Adrenal gland (tissue), 12 donors: ENCODE measurements around the gene MYO7A. TPM values are rescaled to one million over a fixed set of nuclear protein-coding genes. Genes with fewer than 3 reads are reported as not detected.

Source experiments
- DNase-seq, 7 donors: peaks; one replicate each; pipeline ENCODE4 v3.0.0-alpha.2; 2019 to 2020
- H3K27ac ChIP-seq, 5 donors: fragments of 200-600 bp; sonication (generic) in 4 of 5; 1 replicate in 3 of 5; 2 replicates in 2 of 5; pipeline versions ENCODE4 v1.5.1 to v1.8.0; 2016 to 2020; ENCODE audit warnings: mild to moderate bottlenecking in 1 of 5
- H3K27me3 ChIP-seq: fragments of 200-600 bp; 2 replicates; pipeline ENCODE4 v1.8.0; 2021
- H3K36me3 ChIP-seq, 2 donors: fragments of 200-600 bp; replicated peaks in 1 of 2; 1 replicate in 1 of 2; 2 replicates in 1 of 2; pipeline versions ENCODE4 v1.5.1 to v1.8.0; 2018 to 2022
- H3K4me1 ChIP-seq, 2 donors: fragments of 200-600 bp; replicated peaks in 1 of 2; 1 replicate in 1 of 2; 2 replicates in 1 of 2; pipeline versions ENCODE4 v1.5.1 to v1.8.0; 2018 to 2021
- H3K4me3 ChIP-seq, 4 donors: fragments of 200-600 bp; sonication (generic) in 3 of 4; one replicate each; pipeline ENCODE4 v1.5.1; 2016 to 2018
- H3K9me3 ChIP-seq, 3 donors: fragments of 200-600 bp; sonication (generic) in 1 of 3; replicated peaks in 1 of 3; 1 replicate in 2 of 3; 2 replicates in 1 of 3; pipeline versions ENCODE4 v1.5.1 to v1.8.0; 2016 to 2021
- POLR2A ChIP-seq, 2 donors: fragments of 450-650 bp; IDR thresholded peaks; one replicate each; pipeline ENCODE4 v1.6.1; 2017; ENCODE audit warnings: antibody characterized with exemption in 2 of 2, mild to moderate bottlenecking in 2 of 2, moderate library complexity in 1 of 2
- WGBS, 4 donors: extraction: QIAGEN DNeasy Blood & Tissue Kit in 2 of 4; methylation state at CpG; one replicate each; pipeline versions ENCODE4 v1.1.5 to v1.1.7; 2013 to 2017; 5-methylcytosine and 5-hydroxymethylcytosine counted together
- intact Hi-C, 2 donors: fragments of 100-400 bp; cut with DNase I; formaldehyde crosslinking; loops; one replicate each; pipeline versions ENCODE4 v1.14.1 to v1.15.0; 2022 to 2023
- polyA plus RNA-seq, 3 donors: library from polyadenylated mRNA; stranded (reverse); fragments of 200-250 nt in 2 of 3; fragments of 350-450 nt in 1 of 3; fragmentation: Illumina TruSeq in 1 of 3; extraction: RNeasy Lipid Tissue Mini Kit (QIAGEN cat#74804) in 1 of 3; gene quantifications; one replicate each; pipeline ENCODE4 v1.2.3, GENCODE V29; 2013 to 2014
- total RNA-seq, 9 donors: library from RNA; depleted of rRNA in 4 of 9; stranded (reverse); fragments of >200 nt in 4 of 9; fragments of 120-200 nt in 1 of 9; fragmentation: NEBNext Ultra II Directional in 1 of 9; extraction: Animal tissue kit (Norgen Biotek cat#: 25700) in 1 of 9; gene quantifications; one replicate each; pipeline versions ENCODE4 v1.1.0 to v1.2.4, GENCODE V29; 2013 to 2023
- TF ChIP-seq, protein P1 (sequence below), 6 experiments: fragments of 450-650 bp in 4 of 6; fragments of 200-600 bp in 2 of 6; sonication (generic) in 1 of 6; IDR thresholded peaks; 1 replicate in 5 of 6; 2 replicates in 1 of 6; pipeline versions ENCODE4 v1.5.1 to v1.8.0; 2016 to 2021; ENCODE audit warnings: antibody characterized with exemption in 6 of 6, mild to moderate bottlenecking in 2 of 6, moderate library complexity in 1 of 6
- donor health status: healthy with polysubstance abuse.
- donor health status: Bipolar disorder and iron deficiency.
- donor health status: DM: yes; HTN: yes; CAD: no.
- donor health status: DM: no; HTN: no; CAD: no.
- donor health status: DM: no; HTN: no; CAD: no.
- donor health status: DM: yes; HTN: yes; CAD: no.

MYO7A gene
- total and polyA plus RNA-seq, 12 donors: 5.5 to 175 (median 91.6) TPM

DNA sequence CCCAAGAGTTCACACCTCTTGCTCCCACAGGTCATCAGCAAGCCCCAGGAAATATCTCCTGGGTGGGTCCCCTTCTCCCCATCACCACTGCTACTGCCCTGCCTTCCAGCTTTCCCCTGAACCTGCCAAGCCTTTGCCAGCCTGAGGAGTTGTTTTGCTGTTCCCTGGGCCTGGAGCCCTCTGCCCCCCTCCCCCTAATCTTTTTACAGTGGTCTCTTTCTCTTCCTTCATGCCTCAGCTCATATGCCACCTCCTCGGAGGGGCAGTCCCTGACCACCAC lies 18.9 kb downstream of the MYO7A start:
- 92 to 96% (median 94%) methylated on average over 1 of the region's 1 CpG for WGBS, 4 donors
- peaks cover 7% of the 10 kb centered on the region in 2 donors for H3K4me1 ChIP-seq
- no peaks in the 10 kb centered on the region for H3K27me3 ChIP-seq
- TF ChIP-seq, protein P1, sequence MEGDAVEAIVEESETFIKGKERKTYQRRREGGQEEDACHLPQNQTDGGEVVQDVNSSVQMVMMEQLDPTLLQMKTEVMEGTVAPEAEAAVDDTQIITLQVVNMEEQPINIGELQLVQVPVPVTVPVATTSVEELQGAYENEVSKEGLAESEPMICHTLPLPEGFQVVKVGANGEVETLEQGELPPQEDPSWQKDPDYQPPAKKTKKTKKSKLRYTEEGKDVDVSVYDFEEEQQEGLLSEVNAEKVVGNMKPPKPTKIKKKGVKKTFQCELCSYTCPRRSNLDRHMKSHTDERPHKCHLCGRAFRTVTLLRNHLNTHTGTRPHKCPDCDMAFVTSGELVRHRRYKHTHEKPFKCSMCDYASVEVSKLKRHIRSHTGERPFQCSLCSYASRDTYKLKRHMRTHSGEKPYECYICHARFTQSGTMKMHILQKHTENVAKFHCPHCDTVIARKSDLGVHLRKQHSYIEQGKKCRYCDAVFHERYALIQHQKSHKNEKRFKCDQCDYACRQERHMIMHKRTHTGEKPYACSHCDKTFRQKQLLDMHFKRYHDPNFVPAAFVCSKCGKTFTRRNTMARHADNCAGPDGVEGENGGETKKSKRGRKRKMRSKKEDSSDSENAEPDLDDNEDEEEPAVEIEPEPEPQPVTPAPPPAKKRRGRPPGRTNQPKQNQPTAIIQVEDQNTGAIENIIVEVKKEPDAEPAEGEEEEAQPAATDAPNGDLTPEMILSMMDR (IDR thresholded peaks at IDR 0.05): no peak
- no peak for TF ChIP-seq POLR2A (IDR thresholded peaks at IDR 0.05)
- DNase-seq: no peak
- no peaks in the 10 kb centered on the region for H3K9me3 ChIP-seq
- no peak overlapping the region for H3K4me3 ChIP-seq
- intact Hi-C loops: no loop called here
- H3K36me3 ChIP-seq: no peaks in the 10 kb centered on the region
- H3K27ac ChIP-seq: no peak overlapping the region

DNA sequence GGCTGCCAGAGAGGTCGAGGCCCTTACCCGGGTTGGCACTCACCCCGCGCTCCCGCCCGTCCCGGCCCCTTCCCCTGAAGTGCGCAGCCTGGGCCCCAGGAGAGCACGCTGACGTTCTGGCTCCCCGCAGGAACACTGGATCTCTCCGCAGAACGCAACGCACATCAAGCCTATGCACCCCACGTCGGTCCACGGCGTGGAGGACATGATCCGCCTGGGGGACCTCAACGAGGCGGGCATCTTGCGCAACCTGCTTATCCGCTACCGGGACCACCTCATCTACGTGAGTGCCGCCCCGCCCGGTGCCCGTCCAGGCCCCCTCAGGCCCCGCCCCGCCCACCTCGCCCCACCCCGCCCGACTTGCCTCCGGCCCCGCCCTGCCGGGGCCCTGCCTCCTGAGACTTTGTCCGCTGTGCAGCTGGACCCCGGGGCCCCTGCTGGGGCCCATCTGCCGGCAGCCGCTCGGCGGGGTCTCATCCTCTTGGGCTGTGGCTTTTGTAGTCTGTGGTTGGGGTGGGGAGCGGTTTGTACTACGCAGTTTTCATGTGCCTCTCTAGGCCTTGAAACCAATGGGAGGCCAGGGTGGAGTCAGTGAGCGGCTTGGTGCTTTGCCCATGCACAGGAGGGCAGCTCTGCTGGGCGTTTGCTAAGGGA lies 19.7 kb downstream of the MYO7A start:
- Histone ChIP-seq H3K27ac (no peak overlapping the region), H3K9me3 (no peaks in the 10 kb centered on the region), H3K4me3 (no peak overlapping the region), H3K4me1 (peaks cover 14 to 15% of the 10 kb centered on the region in 2 donors), H3K36me3 (no peaks in the 10 kb centered on the region), H3K27me3 (no peaks in the 10 kb centered on the region)
- 48 to 61% (median 53%) methylated on average over 5 to 47 of the region's 47 CpGs for WGBS, 4 donors
- no peak for TF ChIP-seq POLR2A (IDR thresholded peaks at IDR 0.05)
- TF ChIP-seq, protein P1 (IDR thresholded peaks at IDR 0.05): no peak
- DNase-seq: no peak
- intact Hi-C loops: no loop called here

DNA sequence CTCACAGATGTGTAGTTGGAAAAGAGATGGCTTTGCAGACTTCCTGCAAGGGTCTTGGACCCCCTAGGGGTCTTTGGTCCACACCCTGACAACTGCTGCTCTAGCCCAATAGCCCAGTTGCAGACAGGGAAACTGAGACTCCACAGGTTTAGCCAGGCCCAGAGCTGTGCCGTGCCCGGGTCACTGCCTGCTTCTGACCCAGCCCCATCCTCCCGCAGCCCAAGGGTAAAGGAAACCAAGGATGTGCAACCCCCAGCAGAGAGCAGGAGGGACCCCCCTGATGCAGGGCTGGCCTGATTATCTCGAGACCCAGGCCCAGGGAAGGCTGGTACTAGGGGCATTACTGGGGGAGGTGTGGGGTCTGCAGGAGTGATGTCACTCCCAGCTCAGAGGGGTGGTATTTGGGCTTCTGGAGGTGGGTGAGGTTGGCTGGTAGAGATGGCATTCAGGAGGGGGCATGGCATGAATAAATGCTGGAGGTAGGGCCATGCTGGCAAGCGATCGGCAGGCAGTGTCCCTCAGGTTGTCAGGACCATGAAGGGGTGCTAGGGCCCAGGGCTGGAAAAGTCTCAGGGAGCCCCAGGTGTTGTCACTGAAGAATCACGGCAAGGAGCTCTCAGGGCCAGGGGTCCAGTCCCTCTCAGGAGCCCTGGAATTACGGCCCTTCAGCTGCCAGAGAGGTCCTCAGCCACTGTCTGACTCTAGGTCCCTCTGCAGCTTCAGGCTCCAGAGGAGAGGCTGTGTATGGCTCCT lies 21.1 kb downstream of the MYO7A start:
- Histone ChIP-seq H3K4me3 (no peak overlapping the region), H3K27ac (no peak overlapping the region), H3K9me3 (no peaks in the 10 kb centered on the region), H3K27me3 (no peaks in the 10 kb centered on the region), H3K36me3 (no peaks in the 10 kb centered on the region), H3K4me1 (peaks cover 21 to 25% of the 10 kb centered on the region in 2 donors)
- TF ChIP-seq POLR2A (IDR thresholded peaks at IDR 0.05): no peak
- TF ChIP-seq, protein P1 (IDR thresholded peaks at IDR 0.05): no peak
- WGBS, 4 donors: 94 to 98% (median 95%) methylated on average over 6 to 8 of the region's 8 CpGs
- intact Hi-C loops: no loop called here
- no peak for DNase-seq

DNA sequence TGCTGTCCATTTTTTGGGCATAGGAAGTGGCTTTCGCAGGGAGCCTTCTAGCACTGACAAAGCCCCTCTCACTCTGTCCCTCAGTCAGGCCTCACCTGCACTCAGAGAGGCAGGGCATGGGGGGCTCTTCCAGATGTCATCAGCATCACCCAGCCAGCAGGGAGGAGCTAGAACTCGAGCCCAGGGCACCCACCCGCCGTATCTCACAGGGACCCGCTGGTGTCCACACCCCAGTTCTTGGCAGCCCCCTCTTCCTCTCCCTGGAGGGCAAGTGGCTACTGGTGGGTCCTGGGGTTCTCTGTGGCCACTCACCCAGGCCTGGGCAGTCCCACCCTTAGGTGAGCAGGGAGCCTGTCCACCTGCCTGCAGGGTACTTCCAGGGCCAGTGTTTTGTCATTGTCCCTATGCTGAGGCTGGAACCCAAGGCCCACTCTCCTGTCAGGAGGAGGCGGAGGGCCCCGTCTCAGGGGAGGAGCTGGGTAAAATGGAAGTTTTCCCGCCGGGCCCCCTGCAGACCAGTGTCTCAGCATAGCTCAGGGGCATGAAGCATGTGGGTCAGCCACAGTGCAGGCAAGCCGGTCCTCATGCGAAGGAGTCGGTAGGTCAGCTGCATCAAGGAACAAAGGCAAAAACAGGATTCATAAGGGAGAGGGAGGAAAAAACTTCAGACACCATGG lies 21.8 kb downstream of the MYO7A start:
- WGBS, 4 donors: 88 to 94% (median 91%) methylated on average over 7 to 12 of the region's 12 CpGs
- no peaks in the 10 kb centered on the region for H3K27me3 ChIP-seq
- H3K36me3 ChIP-seq: no peaks in the 10 kb centered on the region
- intact Hi-C loops: no loop called here
- TF ChIP-seq POLR2A (IDR thresholded peaks at IDR 0.05): no peak
- TF ChIP-seq, protein P1 (IDR thresholded peaks at IDR 0.05): no peak
- no peak overlapping the region for H3K27ac ChIP-seq
- H3K9me3 ChIP-seq: no peaks in the 10 kb centered on the region
- no peak overlapping the region for H3K4me3 ChIP-seq
- DNase-seq: no peak
- H3K4me1 ChIP-seq: peaks cover 28 to 32% of the 10 kb centered on the region in 2 donors
